Breast epithelium (tissue), 4 donors: ENCODE data around the gene RUFY1. TPM values are rescaled to one million over a fixed set of nuclear protein-coding genes. Genes with fewer than 3 reads are reported as not detected.
"Not testable (repeated sequence)": the region's sequence is repeated elsewhere in the genome, so short reads cannot be mapped to it uniquely, and the experiment has no call there.

Experiments
- DNase-seq, 2 donors: peaks; one replicate each; pipeline ENCODE4 v3.0.0-alpha.2; 2019; ENCODE audit warnings: low spot score in 2 of 2
- H3K27ac ChIP-seq, 2 donors: fragments of 200-600 bp; sonication (generic) in 1 of 2; one replicate each; pipeline ENCODE4 v1.5.1; 2016 to 2019; ENCODE audit warnings: mild to moderate bottlenecking in 1 of 2
- H3K27me3 ChIP-seq, 2 donors: fragments of 200-600 bp; sonication (generic) in 1 of 2; one replicate each; pipeline versions ENCODE4 v1.5.1 to v1.6.0; 2017 to 2019; ENCODE audit warnings: control low read depth in 1 of 2, mild to moderate bottlenecking in 1 of 2
- H3K36me3 ChIP-seq: fragments of 200-600 bp; one replicate; pipeline ENCODE4 v1.5.1; 2019
- H3K4me1 ChIP-seq, 2 donors: fragments of 200-600 bp; sonication (generic); one replicate each; pipeline ENCODE4 v1.5.1; 2016 to 2019; ENCODE audit warnings: control low read depth in 1 of 2
- H3K4me3 ChIP-seq, 3 donors: fragments of 200-600 bp; sonication (generic); 1 replicate in 2 of 3; 2 replicates in 1 of 3; pipeline ENCODE4 v1.5.1; 2016 to 2019; ENCODE audit warnings: mild to moderate bottlenecking in 3 of 3, moderate library complexity in 2 of 3
- H3K9me3 ChIP-seq, 2 donors: fragments of 200-600 bp; sonication (generic) in 1 of 2; one replicate each; pipeline ENCODE4 v1.5.1; 2016 to 2019; ENCODE audit warnings: control low read depth in 1 of 2
- CTCF ChIP-seq, 3 donors: fragments of 450-650 bp; IDR thresholded peaks; one replicate each; pipeline ENCODE4 v1.5.1; 2016 to 2017; ENCODE audit warnings: antibody characterized with exemption in 3 of 3, mild to moderate bottlenecking in 3 of 3, moderate library complexity in 3 of 3
- POLR2A ChIP-seq: fragments of 450-650 bp; IDR thresholded peaks from one replicate; pipeline ENCODE4 v1.6.1; 2016; ENCODE audit warnings: antibody characterized with exemption, mild to moderate bottlenecking, moderate library complexity
- POLR2AphosphoS5 ChIP-seq, 3 donors: sonication (generic); formaldehyde crosslinking; IDR thresholded peaks; one replicate each; pipeline ENCODE4 v1.6.1; 2017; ENCODE audit warnings: antibody characterized with exemption in 3 of 3
- intact Hi-C: fragments of 100-400 bp; cut with DNase I; formaldehyde crosslinking; loops from one replicate; pipeline ENCODE4 v1.15.1; 2023; ENCODE audit warnings: low total_unique reads
- total RNA-seq, 3 donors: library from RNA; depleted of rRNA; stranded (reverse); fragments of >200 nt; gene quantifications; one replicate each; pipeline ENCODE4 v1.1.0, GENCODE V29; 2016

Gene RUFY1
- total RNA-seq, 3 donors from 2014 or later: 51.8 to 70.0 (median 62.6) TPM

GRCh38 chr5:179533024-179533423 is 17.3 kb upstream of the RUFY1 start:
- DNase-seq: no peak
- TF ChIP-seq POLR2A: no peak
- no peak for TF ChIP-seq CTCF (IDR thresholded peaks at IDR 0.05)
- TF ChIP-seq POLR2AphosphoS5 (IDR thresholded peaks at IDR 0.05): no peak
- Histone ChIP-seq H3K27me3 (no peaks in the 10 kb centered on the region), H3K27ac (no peak overlapping the region), H3K36me3 (no peaks in the 10 kb centered on the region), H3K9me3 (no peaks in the 10 kb centered on the region), H3K4me1 (no peaks in the 10 kb centered on the region), H3K4me3 (no peak overlapping the region)
- intact Hi-C loops: no loop called here

- Histone ChIP-seq H3K4me3 (no peak overlapping the region), H3K4me1 (no peaks in the 10 kb centered on the region), H3K36me3 (no peaks in the 10 kb centered on the region), H3K27ac (no peak overlapping the region), H3K9me3 (no peaks in the 10 kb centered on the region), H3K27me3 (no peaks in the 10 kb centered on the region)
- intact Hi-C loops: no loop called here
- DNase-seq: no peak
- TF ChIP-seq POLR2AphosphoS5 (IDR thresholded peaks at IDR 0.05) (no peak), CTCF (IDR thresholded peaks at IDR 0.05) (no peak), POLR2A (no peak)
These were observed 16.4 kb upstream of the RUFY1 start for GRCh38 chr5:179533907-179534306.

GRCh38 chr5:179534431-179534830 is 15.9 kb upstream of the RUFY1 start:
- Histone ChIP-seq H3K4me1 (no peaks in the 10 kb centered on the region), H3K4me3 (no peak overlapping the region), H3K27ac (no peak overlapping the region), H3K27me3 (no peaks in the 10 kb centered on the region), H3K36me3 (no peaks in the 10 kb centered on the region), H3K9me3 (no peaks in the 10 kb centered on the region)
- intact Hi-C loops: no loop called here
- DNase-seq: no peak
- TF ChIP-seq POLR2AphosphoS5 (IDR thresholded peaks at IDR 0.05) (no peak), POLR2A (no peak), CTCF (IDR thresholded peaks at IDR 0.05) (no peak)

- intact Hi-C loops: no loop called here
- DNase-seq: no peak
- Histone ChIP-seq H3K4me1 (no peaks in the 10 kb centered on the region), H3K27me3 (no peaks in the 10 kb centered on the region), H3K9me3 (no peaks in the 10 kb centered on the region), H3K27ac (no peak overlapping the region), H3K36me3 (no peaks in the 10 kb centered on the region), H3K4me3 (no peak overlapping the region)
- no peak for TF ChIP-seq POLR2A
- no peak for TF ChIP-seq CTCF (IDR thresholded peaks at IDR 0.05)
- TF ChIP-seq POLR2AphosphoS5 (IDR thresholded peaks at IDR 0.05): no peak
These were observed 13.7 kb upstream of the RUFY1 start for GRCh38 chr5:179536676-179537075.

- no peaks in the 10 kb centered on the region for H3K4me1 ChIP-seq
- H3K36me3 ChIP-seq: no peaks in the 10 kb centered on the region
- TF ChIP-seq POLR2A (no peak), CTCF (IDR thresholded peaks at IDR 0.05) (no peak), POLR2AphosphoS5 (IDR thresholded peaks at IDR 0.05) (no peak)
- intact Hi-C loops: no loop called here
- H3K27me3 ChIP-seq: no peaks in the 10 kb centered on the region
- DNase-seq: no peak
- H3K27ac ChIP-seq: no peak overlapping the region
- no peak overlapping the region for H3K4me3 ChIP-seq
- no peaks in the 10 kb centered on the region for H3K9me3 ChIP-seq
These were observed 8.2 kb upstream of the RUFY1 start for GRCh38 chr5:179542170-179542569.

- H3K36me3 ChIP-seq, H3K4me3 ChIP-seq, intact Hi-C loops, H3K27ac ChIP-seq, H3K9me3 ChIP-seq, H3K27me3 ChIP-seq, H3K4me1 ChIP-seq, DNase-seq: not testable (repeated sequence)
These were observed 7.1 kb upstream of the RUFY1 start for GRCh38 chr5:179543275-179543674.
